ENCODE measurements around the gene GLO1.
A peak's percentile ranks its signal among the peaks of the same experiment; 100 is the strongest.

GLO1 gene

DNA sequence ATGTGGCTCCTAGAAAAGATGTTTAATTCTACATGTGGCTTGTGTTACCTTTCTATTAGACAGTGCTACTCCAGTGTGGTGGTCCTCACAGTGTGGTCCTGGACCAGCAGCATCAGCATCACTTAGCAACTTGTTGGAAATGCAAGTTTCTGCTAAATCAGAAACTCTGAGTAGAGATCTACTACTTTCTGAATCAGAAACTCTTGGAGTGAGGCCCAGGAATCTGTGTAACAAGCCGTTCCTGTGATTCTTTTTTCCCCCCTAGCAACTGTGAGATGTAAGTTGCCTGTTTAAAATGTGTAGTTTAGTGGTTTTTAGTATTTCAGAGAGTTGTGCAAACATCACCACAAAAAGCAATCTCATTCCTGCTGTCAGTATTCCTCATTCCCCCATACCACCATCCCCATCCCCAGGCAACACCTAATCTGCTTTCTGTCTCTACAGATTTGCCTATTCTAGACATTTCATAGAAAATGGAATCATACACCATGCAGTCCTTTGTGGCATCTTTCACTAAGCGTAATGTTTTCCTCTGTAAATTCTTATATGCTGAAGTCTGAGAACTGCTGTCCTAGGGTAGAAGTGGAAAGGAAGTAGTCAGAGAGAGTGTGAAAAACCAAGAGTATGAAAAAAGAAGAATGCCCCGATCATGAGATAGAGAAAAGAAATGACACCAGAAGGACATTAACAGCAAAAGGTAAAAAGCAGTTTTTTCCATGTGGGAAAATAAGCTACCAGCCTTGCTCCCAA, 44.4 kb downstream of the GLO1 start:
- no peak for DNase-seq (ENCODE audit: low read depth)

DNA sequence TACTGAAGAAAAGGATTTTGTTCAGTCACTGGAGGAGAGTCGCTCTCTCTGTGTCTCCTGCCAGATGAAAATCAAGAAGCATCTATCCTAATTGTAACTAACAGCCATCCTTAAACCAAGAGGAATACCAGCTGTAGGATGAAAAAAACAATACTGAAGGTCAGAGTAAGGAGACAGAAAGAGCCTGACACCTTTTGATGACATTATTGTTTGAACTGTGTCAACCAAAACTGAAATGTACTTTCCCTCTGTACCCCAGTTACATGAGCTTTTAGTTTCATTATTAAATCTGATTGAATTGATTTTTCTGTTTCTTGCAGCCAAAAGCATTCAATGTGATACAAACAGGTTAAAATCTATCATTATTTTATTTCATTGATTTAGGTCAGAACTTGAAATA, 46.0 kb downstream of the GLO1 start:
- no peak for DNase-seq (ENCODE audit: low read depth)

DNA sequence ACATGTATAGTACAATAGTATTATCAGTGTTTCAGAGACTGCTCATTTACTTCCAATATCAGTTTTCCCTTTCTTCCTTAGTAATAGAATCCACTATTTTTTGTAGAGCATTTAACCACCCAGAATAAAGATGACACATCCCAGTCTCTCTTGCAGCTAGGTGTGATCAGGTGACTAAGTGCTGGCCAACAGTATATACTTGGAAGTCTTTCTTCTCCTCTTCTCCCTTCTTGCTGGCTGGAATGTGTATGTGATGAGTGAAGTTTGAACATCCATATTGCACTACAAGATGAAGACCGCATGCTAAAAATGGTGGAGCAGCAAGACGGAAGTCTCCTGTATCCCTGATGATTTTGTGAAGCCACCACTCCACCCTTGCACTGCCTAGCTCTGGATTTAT, 48.7 kb downstream of the GLO1 start:
- DNase-seq (ENCODE audit: low read depth): no peak

DNA sequence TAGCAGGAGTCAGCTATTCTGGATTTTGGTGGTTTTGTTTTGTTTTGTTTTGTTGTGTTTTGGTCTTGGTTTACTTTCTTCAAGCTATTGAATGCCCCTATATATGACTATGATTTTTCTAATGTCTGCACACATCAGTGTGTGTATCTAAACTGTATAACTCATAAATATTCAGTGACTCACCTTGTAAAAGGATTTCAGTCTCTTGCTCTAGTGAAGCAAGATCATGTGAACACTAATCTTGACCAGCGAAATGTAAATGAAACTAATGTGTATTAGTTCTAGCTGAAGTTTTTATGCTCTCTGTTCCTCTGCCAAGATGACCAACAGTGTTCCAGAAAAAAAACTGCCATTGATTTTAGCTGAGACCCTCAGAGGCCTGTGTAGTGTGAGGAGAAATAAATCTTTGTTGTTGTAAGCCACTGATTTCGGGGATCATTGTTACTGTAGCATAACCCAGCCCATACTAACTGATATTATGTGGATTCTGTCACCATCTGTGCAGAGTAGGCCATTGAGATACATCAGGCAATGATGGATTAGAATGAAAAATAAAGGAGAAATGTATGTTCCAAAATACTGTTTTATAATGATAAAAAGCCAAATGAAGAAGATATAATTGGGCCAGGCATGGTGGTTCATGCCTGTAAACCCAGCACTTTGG, 51.7 kb downstream of the GLO1 start:
- DNase-seq (ENCODE audit: low read depth): no peak

DNA sequence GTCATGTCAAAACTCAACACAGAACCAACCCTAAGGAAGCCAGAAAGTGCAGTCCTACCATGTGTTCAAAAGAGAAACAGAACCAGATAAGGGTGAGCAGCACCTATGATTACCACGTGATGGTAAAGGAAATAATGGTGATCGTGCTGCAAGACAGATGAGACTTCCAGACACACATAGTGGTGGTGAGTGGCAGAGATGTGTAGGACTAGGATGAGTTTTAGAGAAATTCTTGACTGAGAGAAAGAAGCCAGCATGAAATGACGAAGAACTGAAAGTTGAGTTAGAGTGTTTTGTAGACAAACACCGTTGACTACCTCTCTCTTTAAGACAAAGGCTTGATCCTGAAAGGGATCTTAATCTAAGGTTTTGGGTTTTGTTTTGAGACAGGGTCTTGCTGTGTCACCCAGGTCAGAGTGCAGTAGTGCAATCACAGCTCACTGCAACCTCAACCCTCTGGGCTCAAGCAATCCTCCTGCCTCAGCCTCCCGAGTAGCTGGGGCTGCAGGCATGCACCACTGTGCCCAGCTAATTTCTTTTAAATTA, 52.7 kb downstream of the GLO1 start:
- no peak for DNase-seq (ENCODE audit: low read depth)

DNA sequence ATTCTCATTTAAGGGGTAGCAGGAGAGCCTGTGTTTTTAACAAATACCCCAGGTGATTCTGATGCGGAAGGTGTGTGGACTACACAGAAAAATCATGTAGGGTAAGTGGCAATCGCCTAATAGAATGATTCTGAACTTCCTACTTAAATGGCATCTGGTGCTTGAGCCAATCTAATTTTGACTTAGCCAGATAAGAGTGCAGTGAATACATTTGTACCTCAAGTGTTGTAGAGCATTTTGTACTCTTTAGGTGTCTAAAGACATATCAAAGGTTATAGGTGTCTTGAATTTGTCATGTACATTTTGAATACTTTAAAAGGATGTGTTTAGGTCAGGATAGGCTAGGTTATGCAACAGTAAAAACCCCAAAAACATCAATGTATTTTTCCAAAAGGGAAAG, 53.2 kb downstream of the GLO1 start:
- DNase-seq (ENCODE audit: low read depth): no peak

DNA sequence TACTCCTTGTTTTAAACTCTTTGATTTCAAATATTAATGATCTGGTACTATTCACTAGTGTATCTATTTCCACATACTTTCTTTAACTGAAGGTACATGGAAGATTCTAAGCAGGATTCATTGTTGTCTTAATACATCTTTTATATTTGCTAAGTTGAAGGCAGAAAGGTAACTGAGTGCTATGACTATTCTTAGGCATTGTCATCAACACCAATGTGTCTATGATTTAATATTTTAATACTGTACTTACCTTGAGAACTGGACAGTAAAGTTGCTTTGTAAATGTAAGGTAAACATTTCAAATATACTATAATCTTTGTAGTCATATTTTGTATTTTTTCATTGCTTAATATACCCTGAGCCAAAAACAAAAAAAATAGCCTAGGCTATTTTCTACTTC, 54.3 kb downstream of the GLO1 start:
- DNase-seq (ENCODE audit: low read depth): no peak

DNA sequence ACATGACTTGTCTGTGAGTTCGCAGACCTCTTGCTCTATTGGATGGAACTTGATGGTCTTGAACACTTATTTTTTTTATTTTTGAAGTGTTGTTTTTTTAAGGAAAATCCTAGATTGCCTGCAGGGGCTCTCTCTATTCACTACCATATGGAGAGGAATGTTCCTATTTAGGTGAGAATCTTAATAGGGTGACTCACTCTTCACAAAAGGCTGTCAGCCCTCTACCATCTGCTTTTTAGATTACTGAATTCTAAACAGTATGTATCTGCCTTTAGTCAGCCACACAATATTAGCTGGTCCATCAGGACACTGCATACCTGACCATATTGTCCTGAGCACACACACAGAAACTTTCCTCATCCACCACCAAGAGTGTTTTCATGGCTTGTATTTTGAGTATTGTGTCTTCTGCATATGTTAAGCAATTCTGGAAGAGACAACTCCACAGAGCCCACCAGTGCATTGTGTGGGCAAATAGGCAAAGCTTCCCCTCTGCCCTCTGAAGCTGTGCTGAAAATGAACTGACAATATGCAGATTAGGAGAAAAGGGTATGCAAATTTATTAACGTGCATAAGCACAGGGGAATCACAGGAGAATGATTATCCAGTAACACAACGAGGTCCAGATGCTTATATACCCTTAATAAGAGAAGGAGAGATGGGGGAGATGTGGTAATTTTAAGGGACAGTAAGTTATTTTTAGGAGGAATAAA, 56.6 kb downstream of the GLO1 start:
- DNase-seq (ENCODE audit: low read depth): no peak

DNA sequence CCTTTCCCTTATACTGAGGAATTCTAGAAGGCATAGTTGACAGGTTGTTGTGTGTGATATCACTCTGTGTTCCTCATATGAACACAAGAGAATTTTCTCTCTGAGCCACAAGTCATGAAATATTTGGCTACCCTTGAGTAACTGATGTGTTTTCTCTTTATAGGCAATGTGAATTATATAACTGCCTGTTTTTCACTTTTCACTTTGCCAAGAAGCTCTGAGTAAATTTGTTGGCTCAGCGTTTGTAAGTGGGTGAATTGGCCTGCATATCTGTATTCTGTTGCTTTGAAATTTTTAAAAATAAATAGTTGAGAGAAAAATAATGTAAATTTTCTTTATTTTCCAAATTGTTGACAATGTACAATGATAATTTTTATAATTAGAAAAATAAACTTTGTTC, 58.0 kb downstream of the GLO1 start:
- no peak for DNase-seq (ENCODE audit: low read depth)

DNA sequence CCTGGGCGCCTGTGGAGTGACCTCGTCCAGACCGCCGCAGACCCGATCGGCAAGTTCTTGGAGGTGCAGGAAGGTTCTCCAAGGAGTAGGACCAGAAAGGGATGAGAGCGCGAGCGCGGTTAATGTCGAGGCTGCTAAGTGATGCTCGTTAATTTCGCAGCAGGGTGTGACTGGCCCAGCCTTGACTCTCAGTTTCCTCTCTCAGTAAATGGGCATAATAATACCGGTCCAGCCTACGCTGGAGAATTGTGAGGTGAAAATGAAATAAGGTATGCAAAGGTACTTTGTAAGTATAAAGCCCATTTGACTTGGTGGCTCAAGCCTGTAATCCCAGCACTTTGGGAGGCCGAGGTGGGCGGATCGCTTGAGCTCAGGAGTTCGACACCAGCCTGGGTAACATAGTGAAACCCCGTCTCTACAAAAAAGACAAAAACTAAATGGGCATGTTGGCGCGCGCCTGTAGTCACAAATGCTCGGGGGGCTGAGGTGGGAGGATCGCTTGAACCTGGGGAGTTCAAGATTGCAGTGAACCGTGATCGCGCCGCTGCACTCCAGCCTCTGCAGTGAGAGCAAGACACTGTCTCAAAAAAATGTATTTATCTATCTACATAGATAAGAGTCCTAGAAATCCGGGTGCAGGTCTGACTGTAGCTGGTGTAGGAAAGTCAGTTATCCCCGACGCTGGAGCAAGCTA, 62.6 kb downstream of the GLO1 start:
- DNase-seq (ENCODE audit: low read depth): no peak

DNA sequence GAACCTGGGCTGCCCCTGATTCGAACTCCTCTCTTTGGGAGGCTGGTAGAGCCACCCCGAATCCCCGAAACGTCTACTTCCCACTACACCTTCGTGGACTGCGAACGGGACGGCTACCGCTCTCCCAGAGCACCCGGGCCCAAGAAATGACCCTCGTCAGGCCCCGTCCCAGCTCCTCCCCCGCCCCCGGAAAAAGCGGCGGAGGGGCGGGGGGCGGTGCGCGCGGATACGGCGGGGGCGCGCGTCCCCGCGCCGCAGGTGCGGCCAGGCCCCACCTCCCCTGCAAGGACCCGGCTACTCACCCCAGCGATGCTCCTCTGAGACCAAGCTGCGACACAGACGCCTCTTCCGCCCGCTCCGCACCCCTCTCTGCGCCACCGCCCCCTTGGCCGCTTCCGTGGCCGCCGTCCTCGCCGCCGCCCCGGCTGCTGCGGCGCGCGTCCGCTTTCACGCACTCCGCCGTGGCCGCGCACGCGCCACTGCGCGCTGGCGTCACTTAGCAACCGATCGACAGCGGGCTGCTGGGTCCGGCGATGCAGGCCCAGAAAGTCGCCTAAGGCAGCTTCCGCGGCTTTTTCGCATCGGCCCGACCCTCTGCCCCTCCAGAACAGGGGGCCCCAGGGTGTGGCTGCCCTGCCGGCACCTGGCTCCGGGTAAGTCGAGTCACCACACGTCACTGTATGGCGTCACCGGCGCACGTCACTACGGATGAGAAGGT, 63.3 kb downstream of the GLO1 start, which contains the start of gene BTBD9:
TSS of gene BTBD9 (minus strand) at position 432 of the 718 bp plus-strand sequence.
- peak; percentile 79 for DNase-seq (ENCODE audit: low read depth)

DNA sequence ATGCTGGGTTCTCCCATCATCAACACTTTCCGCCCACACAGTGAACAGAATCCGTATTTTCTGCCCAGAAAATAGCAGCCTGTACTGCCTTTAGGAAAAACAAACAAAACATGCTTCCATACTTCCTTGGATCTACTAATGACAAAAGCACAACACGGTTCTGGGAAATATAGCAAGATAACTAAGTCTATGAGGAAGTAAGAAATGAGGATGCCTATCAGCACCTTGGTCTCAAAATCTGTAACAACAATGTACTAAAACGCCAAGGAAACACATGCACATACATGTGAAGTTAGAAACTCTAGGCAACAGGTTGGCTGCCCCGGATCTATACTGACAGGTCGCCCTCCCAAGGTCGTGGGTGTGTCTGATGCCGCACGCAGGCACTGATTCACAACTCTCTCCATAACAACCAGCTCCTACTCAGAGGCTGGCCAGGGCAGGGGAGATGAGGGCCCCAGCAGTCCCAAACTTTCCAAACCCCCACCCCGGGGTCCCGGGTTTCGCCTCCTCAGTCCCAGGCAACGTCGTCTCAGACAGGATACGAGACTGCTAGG, 63.9 kb downstream of the GLO1 start:
- peak; percentile 29 for DNase-seq (ENCODE audit: low read depth)

DNA sequence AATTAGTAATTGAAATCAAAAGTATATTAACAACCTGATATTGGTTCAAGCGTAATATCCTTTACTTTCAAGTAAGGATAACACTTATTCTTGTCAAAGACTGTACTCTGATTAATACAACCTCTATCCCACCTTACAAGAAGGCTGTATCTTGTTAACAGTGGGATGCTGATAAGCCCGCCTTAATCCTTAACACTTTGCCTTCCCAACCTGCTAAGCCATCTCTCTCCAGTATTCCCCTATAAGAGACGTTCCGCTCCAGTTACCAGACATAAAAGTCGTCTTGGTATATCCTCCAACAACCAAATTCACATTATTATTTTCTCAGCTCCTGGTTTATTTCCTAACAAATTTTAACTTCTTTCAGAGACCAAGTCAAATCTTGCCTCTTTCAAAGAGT, 65.2 kb downstream of the GLO1 start:
- DNase-seq (ENCODE audit: low read depth): no peak

DNA sequence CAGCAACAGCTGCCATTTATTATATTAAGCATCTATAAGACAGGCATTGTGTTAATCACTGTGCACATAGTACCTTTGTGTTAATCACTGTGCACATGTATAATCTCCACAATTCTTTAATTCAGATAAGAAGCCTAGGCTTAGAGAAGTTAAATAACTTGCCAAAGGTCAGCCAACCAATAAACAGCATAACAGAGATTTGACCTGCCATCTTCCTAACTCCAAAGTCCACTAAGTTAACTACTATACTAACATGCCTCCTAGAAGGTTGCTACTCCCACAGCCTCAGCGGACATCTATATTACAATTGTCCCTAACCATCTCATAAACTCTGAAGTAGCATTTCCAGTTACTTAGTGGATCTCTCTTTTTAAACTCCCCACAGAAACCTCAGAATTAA, 66.9 kb downstream of the GLO1 start:
- DNase-seq (ENCODE audit: low read depth): no peak

DNA sequence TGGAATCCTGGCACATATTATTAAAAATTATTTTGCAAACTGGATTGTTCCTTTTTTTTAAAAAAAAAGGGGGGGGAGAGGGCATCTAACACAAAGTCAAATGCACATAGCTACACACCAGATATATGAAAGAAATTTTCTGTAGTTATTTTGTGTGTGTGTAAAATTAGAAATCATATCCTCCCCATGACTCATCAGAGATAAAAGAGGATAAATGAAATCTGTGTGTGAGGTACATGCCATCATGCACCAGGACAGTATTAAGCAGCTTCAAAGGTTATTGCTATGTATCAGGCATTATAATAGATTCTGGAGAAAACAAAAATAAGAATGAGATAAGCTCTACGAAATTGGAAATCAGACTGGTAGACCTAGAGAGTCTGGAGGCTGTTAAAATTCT, 68.4 kb downstream of the GLO1 start:
- no peak for DNase-seq (ENCODE audit: low read depth)

DNA sequence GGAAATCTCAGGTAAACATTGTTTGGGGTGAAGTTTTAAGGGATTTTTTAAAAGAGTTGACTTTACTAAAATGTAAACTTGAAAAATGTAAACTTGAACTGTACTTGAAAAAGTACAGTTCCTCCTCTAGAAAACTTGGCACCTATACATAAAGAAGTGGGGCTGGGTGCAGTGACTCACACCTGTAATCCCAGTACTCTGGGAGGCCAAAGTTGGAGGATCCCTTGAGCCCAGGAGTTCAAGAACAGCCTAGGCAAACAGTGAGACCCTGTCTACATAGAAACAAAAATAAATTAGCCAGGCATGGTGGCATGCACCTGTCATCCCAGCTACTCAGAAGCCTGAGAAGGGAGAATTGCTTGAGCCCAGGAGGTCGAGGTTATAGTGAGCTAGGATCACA, 70.5 kb downstream of the GLO1 start:
- no peak for DNase-seq (ENCODE audit: low read depth)

DNA sequence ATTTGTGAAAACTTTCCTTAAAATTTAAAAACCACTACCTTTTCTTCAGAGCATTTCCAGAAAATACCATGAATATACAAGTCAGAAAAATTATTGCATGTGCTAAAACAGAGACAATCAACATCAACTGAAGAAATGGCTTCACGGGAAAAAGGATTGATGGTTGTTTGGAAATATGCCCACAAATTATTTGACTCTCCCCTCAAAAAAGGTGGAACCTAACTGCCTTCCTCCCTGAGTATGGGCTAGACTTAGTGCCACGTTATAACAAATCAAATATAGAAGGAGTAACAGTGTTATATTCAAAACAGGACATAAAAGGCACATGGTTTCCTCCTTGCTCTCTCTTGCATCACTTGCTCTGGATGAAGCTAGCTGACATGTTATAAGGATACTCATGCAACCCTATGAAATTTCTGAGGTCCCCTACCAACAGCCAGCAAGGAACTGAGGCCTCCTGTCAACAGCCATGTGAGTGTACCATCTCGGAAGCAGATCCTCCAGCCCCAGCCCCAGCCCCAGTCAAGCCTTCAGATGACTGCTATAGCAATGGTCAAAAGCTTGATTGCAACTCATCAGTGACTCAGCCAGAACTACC, 71.7 kb downstream of the GLO1 start:
- DNase-seq (ENCODE audit: low read depth): no peak
